ENCODE results near the gene MACO1.

Gene MACO1

GRCh38 chr1:25433389-25434186 is 2.9 kb downstream of the MACO1 start:
- H3K27me3 ChIP-seq (replicated peaks; ENCODE audit: insufficient read depth, low read length), result no peaks in the 10 kb centered on the region
- TF ChIP-seq EZH2 (optimal IDR thresholded peaks at IDR 0.05; ENCODE audit: low read depth, low read length), result no peak
- TF ChIP-seq EZH2phosphoT487 (IDR thresholded peaks at IDR 0.05; ENCODE audit: low read length), result no peak
- no peak for TF ChIP-seq CTCF (IDR thresholded peaks at IDR 0.05; ENCODE audit: low read length)
- no peak overlapping the region for H3K4me2 ChIP-seq (ENCODE audit: low read depth, low read length)
- no peak overlapping the region for H3K4me3 ChIP-seq (ENCODE audit: low read length)
- H3K9ac ChIP-seq (ENCODE audit: low read length), result no peak overlapping the region
- no peak overlapping the region for H2AFZ ChIP-seq (ENCODE audit: low read length)
- no peak for DNase-seq
- peaks cover 12% of the 10 kb centered on the region; the same call in 1 of the 2 replicates for H3F3A ChIP-seq (ENCODE audit: insufficient read depth, low read length)
- peaks cover 22% of the 10 kb centered on the region for H3K4me1 ChIP-seq (ENCODE audit: low read length)
- no peaks in the 10 kb centered on the region for H3K9me3 ChIP-seq (replicated peaks; ENCODE audit: insufficient read depth, low read length)
- H3K9me2 ChIP-seq (replicated peaks; ENCODE audit: insufficient read depth, low read length), result no peaks in the 10 kb centered on the region
- H3K27ac ChIP-seq (ENCODE audit: low read length), result no peak overlapping the region
- H3K79me2 ChIP-seq (ENCODE audit: low read length), result peaks cover 49% of the 10 kb centered on the region
- H4K20me1 ChIP-seq (ENCODE audit: insufficient read depth, low read length), result no peaks in the 10 kb centered on the region
- H3K36me3 ChIP-seq (replicated peaks; ENCODE audit: insufficient read depth, low read length), result no peaks in the 10 kb centered on the region

GRCh38 chr1:25435397-25436108 is 4.9 kb downstream of the MACO1 start:
- no peaks in the 10 kb centered on the region for H3K9me3 ChIP-seq (replicated peaks; ENCODE audit: insufficient read depth, low read length)
- H3K27me3 ChIP-seq (replicated peaks; ENCODE audit: insufficient read depth, low read length), result no peaks in the 10 kb centered on the region
- no peak overlapping the region for H3K9ac ChIP-seq (ENCODE audit: low read length)
- H3K36me3 ChIP-seq (replicated peaks; ENCODE audit: insufficient read depth, low read length), result no peaks in the 10 kb centered on the region
- no peaks in the 10 kb centered on the region for H4K20me1 ChIP-seq (ENCODE audit: insufficient read depth, low read length)
- H3K27ac ChIP-seq (ENCODE audit: low read length), result peak overlapping the region; percentile 1; the same call in 1 of the 2 replicates
- peaks cover 22% of the 10 kb centered on the region for H3K4me1 ChIP-seq (ENCODE audit: low read length)
- peak; percentile 37 for DNase-seq
- H2AFZ ChIP-seq (ENCODE audit: low read length), result no peak overlapping the region
- H3F3A ChIP-seq (ENCODE audit: insufficient read depth, low read length), result peaks cover 12% of the 10 kb centered on the region; the same call in 1 of the 2 replicates
- peaks cover 54% of the 10 kb centered on the region for H3K79me2 ChIP-seq (ENCODE audit: low read length)
- H3K9me2 ChIP-seq (replicated peaks; ENCODE audit: insufficient read depth, low read length), result no peaks in the 10 kb centered on the region
- H3K4me2 ChIP-seq (ENCODE audit: low read depth, low read length), result peak overlapping the region; percentile 38
- no peak overlapping the region; the same call in 1 of the 2 replicates for H3K4me3 ChIP-seq (ENCODE audit: low read length)
- no peak for TF ChIP-seq CTCF (IDR thresholded peaks at IDR 0.05; ENCODE audit: low read length)
- TF ChIP-seq EZH2phosphoT487 (IDR thresholded peaks at IDR 0.05; ENCODE audit: low read length), result no peak
- TF ChIP-seq EZH2 (optimal IDR thresholded peaks at IDR 0.05; ENCODE audit: low read depth, low read length), result no peak

GRCh38 chr1:25437672-25438071 is 7.0 kb downstream of the MACO1 start:
- Histone ChIP-seq H3K27me3 (replicated peaks; ENCODE audit: insufficient read depth, low read length) (no peaks in the 10 kb centered on the region), H3K79me2 (ENCODE audit: low read length) (peaks cover 55% of the 10 kb centered on the region), H3K4me2 (ENCODE audit: low read depth, low read length) (no peak overlapping the region), H2AFZ (ENCODE audit: low read length) (no peak overlapping the region), H4K20me1 (ENCODE audit: insufficient read depth, low read length) (no peaks in the 10 kb centered on the region), H3K9me3 (replicated peaks; ENCODE audit: insufficient read depth, low read length) (no peaks in the 10 kb centered on the region), H3K36me3 (replicated peaks; ENCODE audit: insufficient read depth, low read length) (no peaks in the 10 kb centered on the region), H3K9me2 (replicated peaks; ENCODE audit: insufficient read depth, low read length) (no peaks in the 10 kb centered on the region), H3K4me3 (ENCODE audit: low read length) (no peak overlapping the region), H3F3A (ENCODE audit: insufficient read depth, low read length) (peaks cover 8% of the 10 kb centered on the region; the same call in 1 of the 2 replicates), H3K9ac (ENCODE audit: low read length) (no peak overlapping the region), H3K4me1 (ENCODE audit: low read length) (peaks cover 22% of the 10 kb centered on the region), H3K27ac (ENCODE audit: low read length) (no peak overlapping the region)
- TF ChIP-seq EZH2 (optimal IDR thresholded peaks at IDR 0.05; ENCODE audit: low read depth, low read length) (no peak), CTCF (IDR thresholded peaks at IDR 0.05; ENCODE audit: low read length) (no peak), EZH2phosphoT487 (IDR thresholded peaks at IDR 0.05; ENCODE audit: low read length) (no peak)
- DNase-seq, result no peak

Data from MM.1S (cell line).